GM12891 (cell line): ENCODE data around the gene FSD1.
A peak's percentile ranks its signal among the peaks of the same experiment; 100 is the strongest.

Experiments used
- DNase-seq: peaks from one replicate; pipeline ENCODE4 v3.0.0; 2011; ENCODE audit warnings: low spot score; ENCODE audit not compliant: insufficient read length
- FAIRE-seq: peaks from 2 replicates; lab custom pipeline; 2011; peaks lifted over from hg19 to GRCh38; lab: Jason Lieb, UNC
- PAX5 ChIP-seq: IDR thresholded peaks from 2 replicates; pipeline ENCODE4 v1.6.1; 2011; ENCODE audit warnings: low read length, moderate library complexity, mild to moderate bottlenecking; ENCODE audit not compliant: insufficient read depth, severe bottlenecking
- POLR2A ChIP-seq: IDR thresholded peaks from 2 replicates; pipeline ENCODE4 v1.6.1; 2011; ENCODE audit warnings: low read depth, low read length, control low read depth
- POLR2AphosphoS5 ChIP-seq: IDR thresholded peaks from 2 replicates; pipeline ENCODE4 v1.6.1; 2011; ENCODE audit warnings: low read depth, low read length, control low read depth
- POU2F2 ChIP-seq: IDR thresholded peaks from 2 replicates; pipeline ENCODE4 v1.6.1; 2011; ENCODE audit warnings: low read depth, mild to moderate bottlenecking, control low read depth, low read length, moderate library complexity
- SPI1 ChIP-seq: IDR thresholded peaks from 2 replicates; pipeline ENCODE4 v1.6.1; 2011; ENCODE audit warnings: low read depth, low read length, control low read depth
- TAF1 ChIP-seq: IDR thresholded peaks from 2 replicates; pipeline ENCODE4 v1.6.1; 2011; ENCODE audit warnings: low read depth, low read length, control low read depth

Gene FSD1

GRCh38 chr19:4362831-4363545 lies 58.6 kb downstream of the FSD1 start:
- FAIRE-seq (no peak), DNase-seq (no peak)
- TF ChIP-seq POLR2AphosphoS5 (no peak), POLR2A (no peak)

DNA sequence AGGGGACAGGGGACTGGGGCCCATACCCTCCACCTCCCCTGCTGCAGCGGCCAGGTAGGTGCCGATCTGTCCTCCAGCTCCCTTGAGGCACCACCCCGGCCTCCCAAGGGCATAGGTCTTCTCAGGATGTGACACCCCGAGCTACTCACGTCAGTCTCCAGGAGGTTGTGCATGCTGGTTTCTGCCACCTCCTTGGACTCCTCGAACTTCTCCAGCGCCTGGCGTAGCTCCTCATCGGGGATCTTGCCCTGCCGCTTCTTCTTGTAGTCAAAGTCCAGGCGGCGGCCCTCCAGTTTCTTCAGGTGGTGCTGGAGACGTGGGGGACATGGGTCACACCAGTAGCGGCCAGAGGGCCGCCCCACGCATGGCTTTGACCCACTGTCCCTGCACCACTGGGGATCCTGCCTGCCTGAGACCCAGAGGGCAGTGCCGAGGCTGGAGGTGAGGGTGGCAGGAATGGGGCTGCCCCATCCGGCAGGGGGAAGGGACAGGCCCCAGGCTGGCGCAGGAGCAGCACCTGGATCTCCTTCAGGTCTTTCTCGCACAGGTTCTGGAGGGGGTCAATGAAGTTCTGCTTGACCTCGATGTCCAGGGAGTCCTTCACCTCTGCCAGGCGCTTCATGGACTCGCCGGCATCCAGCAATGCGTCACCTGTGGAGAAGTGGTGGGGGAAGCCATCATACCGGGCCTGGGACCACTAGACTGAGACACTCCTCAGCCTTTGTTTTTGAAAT lies 59.3 kb downstream of the FSD1 start:
- DNase-seq (no peak), FAIRE-seq (no peak)
- TF ChIP-seq POU2F2: no peak
- TF ChIP-seq TAF1: no peak
- TF ChIP-seq POLR2A: 0 out of 2 replicates have a peak, but pooled peaks have one; percentile 6

GRCh38 chr19:4365341-4365740 lies 60.9 kb downstream of the FSD1 start:
- TF ChIP-seq POLR2A (no peak), PAX5 (no peak), POLR2AphosphoS5 (no peak), POU2F2 (no peak), SPI1 (no peak), TAF1 (no peak)
- DNase-seq: no peak
- FAIRE-seq: no peak

GRCh38 chr19:4365791-4366665 lies 61.6 kb downstream of the FSD1 start:
- FAIRE-seq (no peak), DNase-seq (no peak)
- TF ChIP-seq POLR2AphosphoS5 (no peak), POU2F2 (no peak), TAF1 (no peak), POLR2A (no peak), SPI1 (no peak), PAX5 (no peak)

DNA sequence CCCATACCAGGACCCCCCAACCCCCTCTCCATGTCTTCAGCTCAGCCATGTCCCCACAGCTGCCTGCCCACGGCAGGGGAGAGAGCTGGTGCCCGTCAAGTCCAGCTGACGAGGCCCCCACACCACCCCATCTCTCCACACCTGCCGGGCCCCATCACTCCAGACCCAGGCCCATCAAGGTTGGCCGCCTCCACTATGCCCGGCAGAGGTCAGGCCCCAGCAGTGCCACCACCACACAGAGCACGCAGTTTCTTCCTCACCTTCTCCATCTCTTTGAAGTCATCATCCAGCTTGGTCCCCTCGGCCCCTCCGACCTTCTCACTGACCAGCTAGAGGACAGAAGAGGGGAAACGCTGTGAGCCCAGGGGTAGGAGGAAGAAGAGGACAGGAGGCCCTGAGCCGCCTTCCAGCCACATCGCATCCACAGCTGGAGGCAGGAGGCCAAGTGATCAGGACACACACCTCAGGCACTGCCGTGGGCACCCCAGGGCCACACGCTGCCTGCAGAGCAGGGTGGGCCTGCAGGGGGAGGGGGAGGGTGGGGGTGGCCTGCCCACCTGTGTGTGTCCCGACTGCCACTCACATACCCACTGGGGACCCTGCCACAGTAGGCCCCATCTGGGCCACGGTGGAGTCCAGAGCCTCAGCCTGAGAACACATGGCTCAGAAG lies 62.4 kb downstream of the FSD1 start:
- DNase-seq (no peak), FAIRE-seq (no peak)
- TF ChIP-seq POU2F2 (no peak), PAX5 (no peak), TAF1 (no peak), POLR2AphosphoS5 (no peak), POLR2A (no peak), SPI1 (no peak)

DNA sequence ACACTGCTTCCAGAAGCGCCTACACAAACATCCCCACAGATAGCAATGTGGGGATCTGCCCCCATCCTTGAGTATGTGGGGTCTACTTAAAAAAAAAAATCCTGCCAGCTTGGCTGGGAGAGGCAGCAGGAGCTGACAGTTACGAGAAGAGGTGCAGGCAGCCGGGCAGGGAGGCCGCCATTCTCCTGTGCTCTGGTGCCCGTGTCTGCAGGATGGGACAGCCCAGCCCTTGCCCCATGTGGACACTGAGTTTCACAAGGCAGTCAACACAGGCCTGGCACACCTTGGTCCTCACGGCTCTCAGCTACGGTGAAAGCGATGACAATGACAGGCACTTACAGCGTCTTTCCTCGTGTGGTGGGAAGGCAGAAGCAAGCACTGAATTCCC lies 62.9 kb downstream of the FSD1 start:
- no peak for FAIRE-seq
- no peak for DNase-seq
- TF ChIP-seq POLR2A (no peak), PAX5 (no peak), POU2F2 (no peak), TAF1 (no peak), POLR2AphosphoS5 (no peak), SPI1 (no peak)

DNA sequence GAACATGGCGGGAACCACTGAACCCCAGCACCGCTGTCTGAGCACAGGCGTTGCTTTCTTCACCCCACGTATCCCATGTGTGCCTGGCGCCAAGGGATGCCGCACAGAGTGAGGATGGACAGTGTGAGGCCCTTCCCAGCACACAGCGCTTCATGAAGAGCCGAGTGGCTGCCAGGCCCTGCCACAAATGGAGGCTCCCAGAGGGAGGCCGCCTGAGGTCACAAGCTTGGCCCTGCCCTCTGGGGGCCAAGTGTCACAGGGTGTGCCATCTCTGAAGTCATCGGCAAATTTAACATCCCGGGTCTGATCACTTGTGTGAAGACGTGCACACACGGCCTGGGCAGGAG lies 63.4 kb downstream of the FSD1 start:
- FAIRE-seq: no peak
- DNase-seq: no peak
- no peak for TF ChIP-seq PAX5
- TF ChIP-seq POLR2AphosphoS5: no peak
- TF ChIP-seq POLR2A: no peak
- no peak for TF ChIP-seq POU2F2
- TF ChIP-seq SPI1: no peak

GRCh38 chr19:4368128-4368820 lies 63.9 kb downstream of the FSD1 start:
- FAIRE-seq (peak; percentile 87), DNase-seq (no peak)
- peak; percentile 81 for TF ChIP-seq SPI1
- TF ChIP-seq POLR2AphosphoS5: peak; percentile 28; the same call in 1 of the 2 replicates
- 0 out of 2 replicates have a peak, but pooled peaks have one; percentile 36 for TF ChIP-seq POU2F2
- TF ChIP-seq PAX5: no peak
- no peak for TF ChIP-seq TAF1
- TF ChIP-seq POLR2A: no peak
